HepG2 (cell line): Measurements from ENCODE around the gene MYO19. TPM values are rescaled to one million over a fixed set of nuclear protein-coding genes. Genes with fewer than 3 reads are reported as not detected.
A peak's percentile ranks its signal among the peaks of the same experiment; 100 is the strongest.

Experiments used
- ATAC-seq: fragments of 200-7000 bp; cut with Tn5 transposase; 3 replicates; pipeline ENCODE4 v1.9.1; 2020; ENCODE audit warnings: mild to moderate bottlenecking, moderate library complexity
- BruUV-seq: library from RNA; stranded (reverse); fragments of 400-500 nt; replicated peaks from 2 replicates; lab custom pipeline; 2021; lab: Mats Ljungman, UMichigan
- CTCF ChIA-PET: fragments of 300-600 bp; formaldehyde crosslinking; extraction: SDS; loops from one replicate; lab custom pipeline; 2021; ENCODE audit warnings: low total read pairs, inconsistent platforms, low intra/inter-chr PET ratio; lab: Yijun Ruan, JAX
- POLR2A ChIA-PET: fragments of 350-600 bp; sonication (Branson Sonifier 250); formaldehyde crosslinking; loops from one replicate; lab custom pipeline; 2020; ENCODE audit warnings: antibody characterized with exemption, inconsistent platforms; lab: Yijun Ruan, JAX
- DNase-seq: peaks from one replicate; pipeline ENCODE4 v3.0.0-alpha.2; 2015; ENCODE audit warnings: low spot score
- FAIRE-seq: peaks from 3 replicates; lab custom pipeline; 2011; peaks lifted over from hg19 to GRCh38; lab: Jason Lieb, UNC
- H2AFZ ChIP-seq: one replicate; pipeline ENCODE4 v1.6.1; 2011; ENCODE audit warnings: low read length, inconsistent platforms
- H3K27ac ChIP-seq: fragments of 300-600 bp; 3 replicates; pipeline ENCODE4 v1.8.0; 2011; ENCODE audit warnings: mixed run types, mild to moderate bottlenecking, mixed read lengths, low read length, inconsistent platforms; ENCODE audit not compliant: insufficient read depth; ENCODE audit errors: extremely low read length
- H3K27me3 ChIP-seq, 2 experiments: fragments of 200-600 bp in 1 of 2; 2 replicates in 1 of 2; 3 replicates in 1 of 2; pipeline versions ENCODE4 v1.6.0 to v1.8.0; 2011; ENCODE audit warnings: low read length in 2 of 2, mild to moderate bottlenecking in 2 of 2, moderate library complexity in 2 of 2, inconsistent platforms in 1 of 2; ENCODE audit not compliant: insufficient read depth in 2 of 2, control insufficient read depth in 1 of 2
- H3K36me3 ChIP-seq, 2 experiments: fragments of 200-600 bp in 1 of 2; replicated peaks in 1 of 2; 2 replicates in 1 of 2; 3 replicates in 1 of 2; pipeline versions ENCODE4 v1.5.1 to v1.8.0; 2011; ENCODE audit warnings: low read length in 2 of 2, inconsistent platforms in 1 of 2; ENCODE audit not compliant: insufficient read depth in 2 of 2, control insufficient read depth in 1 of 2
- H3K4me1 ChIP-seq: 2 replicates; pipeline ENCODE4 v1.5.1; 2012; ENCODE audit warnings: low read length, inconsistent platforms; ENCODE audit not compliant: insufficient read depth
- H3K4me2 ChIP-seq: 2 replicates; pipeline ENCODE4 v1.6.0; 2011; ENCODE audit warnings: low read depth, low read length, inconsistent platforms
- H3K4me3 ChIP-seq, 3 experiments: fragments of 200-600 bp in 1 of 3; sonication (generic), shearing (Covaris generic) in 1 of 3; replicated peaks in 1 of 3; 2 replicates each; pipeline ENCODE4 v1.5.1; 2011 to 2016; ENCODE audit warnings: low read length in 3 of 3, inconsistent platforms in 2 of 3, low read depth in 2 of 3, mild to moderate bottlenecking in 2 of 3, control low read depth in 1 of 3, mixed read lengths in 1 of 3; ENCODE audit not compliant: insufficient read depth in 1 of 3
- H3K79me2 ChIP-seq: one replicate; pipeline ENCODE4 v1.6.1; 2011; ENCODE audit warnings: low read length, inconsistent platforms; ENCODE audit not compliant: insufficient read depth
- H3K9ac ChIP-seq: 2 replicates; pipeline ENCODE4 v1.6.0; 2011; ENCODE audit warnings: mild to moderate bottlenecking, low read depth, low read length, inconsistent platforms; ENCODE audit not compliant: insufficient read depth
- H3K9me3 ChIP-seq: 2 replicates; pipeline ENCODE4 v1.5.1; 2012; ENCODE audit warnings: mild to moderate bottlenecking, low read length
- H4K20me1 ChIP-seq: 2 replicates; pipeline ENCODE4 v1.6.0; 2011; ENCODE audit warnings: inconsistent platforms, mild to moderate bottlenecking, low read length, moderate library complexity; ENCODE audit not compliant: insufficient read depth
- FOXA3 ChIP-seq: IDR thresholded peaks from 2 replicates; pipeline ENCODE4 v1.6.1; 2016; ENCODE audit warnings: missing genetic modification reagents, missing compliant biosample characterization
- HNRNPH1 ChIP-seq: fragments of 200-400 bp; formaldehyde crosslinking; optimal IDR thresholded peaks from 2 replicates; pipeline ENCODE3; 2017; ENCODE audit warnings: mild to moderate bottlenecking, low read depth, low read length
- KDM5A ChIP-seq: fragments of 200-600 bp; sonication (generic); IDR thresholded peaks from 2 replicates; pipeline ENCODE4 v1.7.0; 2018; ENCODE audit warnings: antibody characterized with exemption, mild to moderate bottlenecking, low read length, borderline replicate concordance
- NBN ChIP-seq: fragments of 450-650 bp; conservative IDR thresholded peaks from 2 replicates; pipeline ENCODE4 v1.6.1; 2017
- NCOR1 ChIP-seq: fragments of 200-600 bp; sonication (generic); IDR thresholded peaks from 2 replicates; pipeline ENCODE4 v1.7.0; 2017; ENCODE audit warnings: antibody characterized with exemption, low read length, borderline replicate concordance
- PAXIP1 ChIP-seq: sonication (generic); formaldehyde crosslinking; conservative IDR thresholded peaks from 2 replicates; pipeline ENCODE4 v1.4.0; 2020; ENCODE audit warnings: mild to moderate bottlenecking, missing genetic modification reagents, moderate library complexity
- PBX2 ChIP-seq: IDR thresholded peaks from 2 replicates; pipeline ENCODE4 v1.6.1; 2016; ENCODE audit warnings: control low read depth
- RFX5 ChIP-seq: IDR thresholded peaks from 2 replicates; pipeline ENCODE4 v1.6.1; 2011; ENCODE audit warnings: low read depth, low read length, improper control_type of control experiment
- SP4 ChIP-seq: sonication (generic); formaldehyde crosslinking; IDR thresholded peaks from 2 replicates; pipeline ENCODE4 v1.8.1; 2023; ENCODE audit warnings: mild to moderate bottlenecking, missing genetic modification reagents
- TEAD3 ChIP-seq: optimal IDR thresholded peaks from 2 replicates; pipeline ENCODE3; 2016; ENCODE audit warnings: borderline replicate concordance
- ZBTB20 ChIP-seq: sonication (generic); formaldehyde crosslinking; IDR thresholded peaks from 2 replicates; pipeline ENCODE4 v1.8.1; 2023; ENCODE audit warnings: missing genetic modification reagents, low read depth, mild to moderate bottlenecking, borderline replicate concordance
- ZFY ChIP-seq: sonication (generic); formaldehyde crosslinking; IDR thresholded peaks from 2 replicates; pipeline ENCODE4 v1.4.0; 2020; ENCODE audit warnings: missing genetic modification reagents
- ZFYVE20 ChIP-seq: sonication (generic); formaldehyde crosslinking; IDR thresholded peaks from 2 replicates; pipeline ENCODE4 v1.8.0; 2023; ENCODE audit warnings: low read depth, mild to moderate bottlenecking, moderate library complexity, missing genetic modification reagents, borderline replicate concordance
- ZNF256 ChIP-seq: sonication (generic); formaldehyde crosslinking; conservative IDR thresholded peaks from 2 replicates; pipeline ENCODE4 v1.4.0; 2020; ENCODE audit warnings: missing genetic modification reagents
- ZNF263 ChIP-seq: sonication (generic); formaldehyde crosslinking; IDR thresholded peaks from 2 replicates; pipeline ENCODE4 v1.4.0; 2020; ENCODE audit warnings: missing genetic modification reagents
- ZNF512 ChIP-seq: sonication (generic); formaldehyde crosslinking; IDR thresholded peaks from 2 replicates; pipeline ENCODE4 v1.4.0; 2020; ENCODE audit warnings: mild to moderate bottlenecking, missing genetic modification reagents
- ZNF652 ChIP-seq: IDR thresholded peaks from 2 replicates; pipeline ENCODE4 v1.6.1; 2016; ENCODE audit warnings: low read depth, borderline replicate concordance
- ZNF674 ChIP-seq: sonication (generic); formaldehyde crosslinking; IDR thresholded peaks from 2 replicates; pipeline ENCODE4 v1.5.0; 2020; ENCODE audit warnings: low read depth, mild to moderate bottlenecking, missing genetic modification reagents
- ZNF75D ChIP-seq: sonication (generic); formaldehyde crosslinking; IDR thresholded peaks from 2 replicates; pipeline ENCODE4 v1.8.1; 2023; ENCODE audit warnings: missing genetic modification reagents, mild to moderate bottlenecking, borderline replicate concordance
- ZNF766 ChIP-seq: sonication (generic); formaldehyde crosslinking; IDR thresholded peaks from 2 replicates; pipeline ENCODE4 v1.5.0; 2020; ENCODE audit warnings: missing genetic modification reagents, borderline replicate concordance
- ZNF776 ChIP-seq: sonication (generic); formaldehyde crosslinking; IDR thresholded peaks from 2 replicates; pipeline ENCODE4 v1.4.0; 2020; ENCODE audit warnings: mild to moderate bottlenecking, missing genetic modification reagents
- WGBS: methylation state at CpG from one replicate; pipeline ENCODE4 v1.1.6; 2017; ENCODE audit warnings: low lambda C conversion rate; 5-methylcytosine and 5-hydroxymethylcytosine counted together
- in situ Hi-C: cut with HindIII; loops from 2 replicates; pipeline ENCODE4 v1.10.0; 2017; ENCODE audit warnings: low pct_unique_long_range_greater_than_20kb; ENCODE audit not compliant: extremely low pct_ligation_motif_present
- intact Hi-C: fragments of 100-400 bp; cut with micrococcal nuclease; formaldehyde crosslinking; loops from one replicate; pipeline ENCODE4 v1.10.0; 2022; ENCODE audit not compliant: unreplicated experiment
- polyA plus RNA-seq, 8 experiments: library from polyadenylated mRNA; depleted of rRNA in 3 of 8; stranded (reverse) in 7 of 8; unstranded in 1 of 8; fragments of >200 nt; fragmentation: Illumina TruSeq in 4 of 8; extraction: Trizol in 4 of 8; gene quantifications; 2 replicates each; pipeline versions ENCODE4 v1.2.1 to v1.2.3, GENCODE V29; 2011 to 2016; ENCODE audit warnings: low read depth in 4 of 8, missing spikeins in 1 of 8, mixed read lengths in 1 of 8; ENCODE audit not compliant: insufficient read depth in 1 of 8
- total RNA-seq, 5 experiments: library from RNA; depleted of rRNA; stranded (reverse); fragments of >200 nt; fragmentation: Illumina TruSeq; extraction: Trizol; gene quantifications; 2 replicates each; pipeline ENCODE4 v1.2.3, GENCODE V29; 2016; ENCODE audit warnings: low read depth in 1 of 5

The MYO19 gene
- total and polyA plus RNA-seq, 2 of the 13 experiments (the other 11 are each of a cell fraction or from before 2014, with no cell fraction given): 75.7 to 82.3 TPM

- POLR2A ChIA-PET: interaction anchor here (1.1 kb wide), 1 partner anchor 18 kb away, joined by 4 read pairs; no protein-coding TSS in a partner anchor
- peak; percentile 28; the same call in 1 of the 2 replicates for TF ChIP-seq NCOR1
- no peak for TF ChIP-seq HNRNPH1
- no peak for TF ChIP-seq ZNF674 (CRISPR knock-in tag)
- TF ChIP-seq ZFYVE20 (CRISPR knock-in tag): no peak
- no peak for TF ChIP-seq ZNF652 (CRISPR knock-in tag)
- no peak for TF ChIP-seq PBX2 (CRISPR knock-in tag)
- TF ChIP-seq ZNF75D (CRISPR knock-in tag): no peak
- TF ChIP-seq FOXA3 (CRISPR knock-in tag): no peak
- no peak for TF ChIP-seq ZNF263 (CRISPR knock-in tag)
- TF ChIP-seq ZNF776: no peak
- TF ChIP-seq ZNF512 (CRISPR knock-in tag): no peak
- no peak for TF ChIP-seq ZNF766 (CRISPR knock-in tag)
- peak; percentile 70 for TF ChIP-seq PAXIP1
- no peak for TF ChIP-seq NBN
- TF ChIP-seq ZFY (CRISPR knock-in tag): no peak
- TF ChIP-seq TEAD3: no peak
- TF ChIP-seq ZBTB20 (CRISPR knock-in tag): no peak
- TF ChIP-seq SP4 (CRISPR knock-in tag): no peak
- TF ChIP-seq KDM5A: no peak
- no peak for TF ChIP-seq RFX5
- TF ChIP-seq ZNF256 (CRISPR knock-in tag): no peak
Observed at GRCh38 chr17:36506249-36506826, 28.3 kb downstream of the MYO19 start.

More at GRCh38 chr17:36506249-36506826, 28.3 kb downstream of the MYO19 start:
- Histone ChIP-seq H3K4me1 (peaks cover 18% of the 10 kb centered on the region), H3K79me2 (no peaks in the 10 kb centered on the region), H4K20me1 (no peaks in the 10 kb centered on the region), H3K36me3 (peaks cover 26 to 45% of the 10 kb centered on the region in 2 experiments), H3K4me3 (no peak overlapping the region), H3K27ac (no peak overlapping the region), H3K4me2 (no peak overlapping the region), H2AFZ (no peak overlapping the region), H3K27me3 (no peaks in the 10 kb centered on the region), H3K9me3 (no peaks in the 10 kb centered on the region), H3K9ac (no peak overlapping the region)
- CTCF ChIA-PET: no interaction called here
- intact Hi-C loops: no loop called here
- WGBS: 23% methylated on average over 4 of the region's 6 CpGs
- ATAC-seq (peak; percentile 51), FAIRE-seq (no peak), DNase-seq (peak; percentile 10)
- no TSS peak for BruUV-seq
- in situ Hi-C loops: no loop called here
